GM10266 (cell line): ENCODE data around the gene PARVB.

Experiments used
- DNase-seq: peaks from one replicate; pipeline ENCODE4 v3.0.0; 2012; ENCODE audit errors: extremely low spot score
- CTCF ChIP-seq: IDR thresholded peaks from 2 replicates; pipeline ENCODE4 v1.5.1; 2012; ENCODE audit warnings: mild to moderate bottlenecking, low read depth; ENCODE audit not compliant: control insufficient read depth, insufficient read depth; ENCODE audit errors: missing control alignments

Gene PARVB

DNA sequence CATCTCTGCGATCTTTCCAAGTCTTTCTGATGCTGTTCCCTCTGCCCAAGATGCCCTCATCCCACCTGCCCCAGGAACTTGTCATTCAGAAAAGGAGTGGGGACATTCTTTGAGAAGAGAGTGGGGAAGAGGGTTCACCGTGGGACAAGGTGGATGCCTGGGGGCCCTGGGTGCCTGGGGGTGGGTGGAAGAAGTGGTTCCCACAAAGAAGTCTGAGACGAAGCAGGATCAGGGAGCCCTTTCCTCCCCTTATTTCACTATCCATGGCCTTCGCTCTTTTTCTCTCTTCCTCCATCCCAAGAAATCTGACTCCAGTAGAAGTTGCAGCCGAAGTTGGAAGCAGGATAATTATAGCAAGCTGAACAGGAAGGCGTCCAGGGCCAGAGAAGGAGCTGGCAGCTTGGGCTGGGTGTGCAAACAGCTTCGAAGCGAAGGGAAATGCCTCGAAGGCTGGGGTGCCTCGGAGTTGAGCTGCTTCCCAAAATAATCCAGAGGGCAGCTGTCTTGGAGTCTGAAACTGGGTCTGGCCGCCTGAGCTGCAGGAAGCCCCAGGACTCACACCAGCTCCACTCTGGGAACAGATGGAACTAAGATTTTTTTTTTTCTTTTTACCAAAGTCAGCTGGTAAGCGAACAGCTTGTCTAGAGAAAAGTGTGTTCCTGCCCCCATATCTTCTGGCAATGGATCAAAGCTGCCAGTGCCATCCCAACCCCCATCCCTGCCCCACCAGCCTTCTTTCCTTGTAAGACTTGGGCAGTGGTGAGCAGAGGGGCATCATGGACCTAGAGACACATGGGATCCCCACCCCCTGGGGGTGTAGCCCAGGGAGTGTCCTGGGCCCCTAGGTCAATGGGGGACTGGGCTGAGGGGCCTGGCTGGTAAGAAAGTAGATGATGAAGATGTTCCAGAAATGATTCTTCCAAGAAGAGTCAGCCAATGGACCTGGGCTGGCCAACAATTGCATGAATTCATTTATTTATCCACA is 188.1 kb downstream of the PARVB start:
- no peak for TF ChIP-seq CTCF

GRCh38 chr22:44212936-44213335 is 188.8 kb downstream of the PARVB start:
- no peak for DNase-seq
- TF ChIP-seq CTCF: no peak

More for the DNA sequence above, 188.1 kb downstream of the PARVB start:
- DNase-seq: no peak

DNA sequence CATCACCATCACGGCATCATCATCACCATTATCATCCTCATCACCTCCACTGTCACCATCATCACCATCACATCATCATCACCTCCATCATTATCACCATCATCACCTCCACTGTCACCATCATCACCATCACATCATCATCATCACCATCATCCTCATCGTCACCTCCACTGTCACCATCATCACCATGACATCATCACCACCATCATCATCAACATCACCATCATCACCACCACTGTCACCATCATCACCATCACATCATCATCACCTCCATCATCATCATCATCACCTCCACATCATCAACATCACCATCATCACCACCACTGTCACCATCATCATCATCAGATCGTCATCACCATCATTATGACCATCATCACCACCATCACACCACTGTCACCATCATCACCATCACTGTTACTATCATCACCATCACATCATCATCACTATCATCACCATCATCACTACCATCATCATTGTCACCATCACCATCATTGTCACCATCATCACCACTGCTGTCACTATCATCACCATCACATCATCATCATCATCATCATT is 189.5 kb downstream of the PARVB start:
- no peak for DNase-seq
- TF ChIP-seq CTCF: no peak

DNA sequence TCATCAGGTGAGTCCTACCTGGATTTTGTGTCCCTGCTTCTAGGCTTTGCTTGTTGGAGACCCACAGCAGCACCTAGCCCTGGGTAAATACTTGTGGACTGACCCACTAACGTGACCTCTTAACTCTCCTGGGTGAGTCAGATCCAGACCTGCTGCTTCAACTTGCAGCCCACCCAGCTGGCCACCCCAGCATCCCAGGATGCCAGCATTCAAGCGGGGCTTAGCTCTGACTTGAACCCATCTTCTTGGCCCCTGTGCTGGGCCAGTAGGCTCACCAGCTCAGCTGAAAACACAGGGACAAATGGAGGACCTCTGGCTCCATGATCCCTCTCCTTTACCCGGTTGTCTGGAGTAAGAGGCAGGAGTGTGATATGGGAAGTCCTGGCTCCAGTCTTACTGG is 190.1 kb downstream of the PARVB start:
- no peak for DNase-seq
- TF ChIP-seq CTCF: no peak

DNA sequence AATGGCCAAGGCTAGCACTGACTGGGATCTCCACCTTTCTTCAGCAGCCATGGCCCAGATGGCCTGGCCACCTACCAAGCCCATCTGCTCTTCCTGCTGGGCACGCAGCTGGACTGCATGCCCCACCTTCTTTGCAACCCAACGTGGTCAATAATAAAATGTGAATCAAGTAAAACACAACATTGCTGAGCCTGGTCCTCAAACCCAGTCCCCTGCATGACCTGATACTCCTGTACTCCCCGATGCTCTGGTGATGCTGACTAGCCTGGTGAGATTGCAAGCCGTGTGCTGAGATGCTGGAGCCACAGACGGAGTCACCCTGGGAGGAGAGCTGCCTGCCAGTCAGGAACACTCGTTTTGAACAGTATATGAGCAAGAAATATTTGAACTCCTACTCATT is 190.7 kb downstream of the PARVB start:
- peak; percentile 5 for DNase-seq
- TF ChIP-seq CTCF: no peak

DNA sequence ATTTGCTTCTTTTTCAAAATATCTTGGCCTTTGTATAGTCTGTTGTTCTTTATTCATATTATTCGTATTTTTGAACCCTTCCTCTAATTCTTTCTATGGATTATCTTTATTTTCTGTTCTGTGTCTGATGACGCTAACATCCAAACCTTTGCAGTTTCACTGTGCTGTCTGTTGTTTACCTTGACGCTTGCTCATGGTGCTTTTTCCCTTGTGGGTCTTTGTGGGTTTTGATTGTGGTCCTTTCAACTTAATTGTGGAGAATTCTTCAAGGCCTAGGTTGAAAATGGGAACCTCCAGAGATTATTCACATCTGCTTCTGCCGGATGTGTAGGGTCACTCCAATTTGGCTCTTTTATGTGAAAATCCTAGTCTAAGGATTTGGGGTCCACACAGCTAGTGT is 191.2 kb downstream of the PARVB start:
- DNase-seq: peak; percentile 5
- no peak for TF ChIP-seq CTCF

- peak; percentile 4 for DNase-seq
- TF ChIP-seq CTCF: no peak
These were observed 193.2 kb downstream of the PARVB start for GRCh38 chr22:44217346-44217745.
